ENCODE data around the gene KRT78. TPM values are rescaled to one million over a fixed set of nuclear protein-coding genes. Genes with fewer than 3 reads are reported as not detected.

Gene KRT78
- polyA plus RNA-seq, 4 donors = not detected

DNA sequence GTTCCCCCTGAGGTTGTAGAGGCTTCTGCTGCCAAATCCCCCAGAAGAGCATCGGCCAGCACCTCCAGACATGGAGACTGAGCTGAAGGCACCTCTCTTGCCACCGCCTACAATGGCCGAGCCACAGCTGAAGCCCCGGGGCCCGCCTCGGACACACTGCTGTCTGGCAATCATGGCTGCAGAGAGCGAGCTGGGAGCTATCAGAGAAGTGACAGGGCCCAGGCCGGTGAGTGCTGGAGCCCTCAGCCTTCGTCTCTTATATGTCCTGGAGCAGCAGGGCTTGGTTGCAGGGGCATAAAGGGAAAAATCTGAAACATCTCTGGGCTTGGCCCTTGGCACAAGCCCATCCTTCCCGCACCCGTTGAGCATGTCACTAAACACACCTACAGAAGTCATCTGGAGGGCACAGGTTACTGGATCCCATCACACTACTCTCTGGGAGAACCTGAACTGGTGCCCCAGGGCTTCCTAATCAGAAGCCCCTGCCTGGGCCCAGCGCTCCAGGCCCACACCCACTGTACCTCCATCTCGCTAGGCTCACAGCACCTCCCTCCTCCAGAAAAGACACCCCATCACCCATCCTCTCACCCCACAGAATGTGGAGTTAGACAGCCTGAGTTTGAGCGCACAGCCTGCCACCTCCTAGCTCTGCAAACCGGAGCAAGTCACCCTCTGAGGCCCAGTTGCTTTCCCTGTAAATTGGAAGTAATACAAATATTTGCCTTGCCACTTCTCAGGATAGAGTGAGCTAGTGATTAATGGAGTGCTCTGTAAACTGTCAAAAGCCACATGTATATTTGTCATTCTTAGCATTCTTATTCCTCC, 34.7 kb downstream of the KRT78 start, which contains the start of gene KRT4:
Gene KRT4 (minus strand): TSS at position 232 of the 825 bp plus-strand sequence. CDS start 58 bp downstream, at position 174.
- DNase-seq (ENCODE audit: low read depth in 4 of 4, low spot score in 3 of 4) = no peak

DNA sequence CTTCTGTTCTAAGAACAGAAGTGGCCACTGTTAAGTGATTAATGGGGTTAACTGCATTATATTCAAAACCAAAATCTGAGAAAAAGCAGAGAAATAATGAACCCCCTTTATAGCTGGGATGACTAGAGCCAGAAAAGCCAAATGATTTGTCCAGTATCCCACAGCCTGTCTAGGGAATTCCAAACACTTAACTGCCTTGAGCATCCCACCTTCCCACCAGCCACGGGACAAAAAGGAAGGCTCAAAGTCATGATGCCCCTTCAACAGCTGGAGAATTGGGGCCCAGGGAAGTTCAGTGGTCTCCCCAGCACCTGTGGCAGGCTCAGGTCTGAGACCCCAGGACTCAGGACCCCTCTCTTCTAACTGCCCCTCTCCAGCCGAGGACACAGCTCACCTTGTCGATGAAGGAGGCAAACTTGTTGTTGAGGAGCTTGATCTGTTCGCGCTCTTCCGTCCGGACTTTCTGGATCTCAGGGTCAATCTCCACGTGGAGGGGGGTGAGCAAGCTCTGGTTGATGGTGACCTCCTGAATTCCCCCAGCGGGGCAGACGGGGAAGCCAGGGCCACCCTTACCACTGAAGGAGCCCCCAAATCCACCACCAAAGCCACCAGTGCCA, 35.5 kb downstream of the KRT78 start:
- no peak for DNase-seq (ENCODE audit: low read depth in 4 of 4, low spot score in 3 of 4)

GRCh38 chr12:52812749-52813148, 36.0 kb downstream of the KRT78 start:
- DNase-seq (ENCODE audit: low read depth in 4 of 4, low spot score in 3 of 4) = no peak

- DNase-seq (ENCODE audit: low read depth in 4 of 4, low spot score in 3 of 4) = no peak
Observed at GRCh38 chr12:52812073-52812400, 36.8 kb downstream of the KRT78 start.

GRCh38 chr12:52811191-52812072, 37.4 kb downstream of the KRT78 start:
- DNase-seq (ENCODE audit: low read depth in 4 of 4, low spot score in 3 of 4) = no peak

DNA sequence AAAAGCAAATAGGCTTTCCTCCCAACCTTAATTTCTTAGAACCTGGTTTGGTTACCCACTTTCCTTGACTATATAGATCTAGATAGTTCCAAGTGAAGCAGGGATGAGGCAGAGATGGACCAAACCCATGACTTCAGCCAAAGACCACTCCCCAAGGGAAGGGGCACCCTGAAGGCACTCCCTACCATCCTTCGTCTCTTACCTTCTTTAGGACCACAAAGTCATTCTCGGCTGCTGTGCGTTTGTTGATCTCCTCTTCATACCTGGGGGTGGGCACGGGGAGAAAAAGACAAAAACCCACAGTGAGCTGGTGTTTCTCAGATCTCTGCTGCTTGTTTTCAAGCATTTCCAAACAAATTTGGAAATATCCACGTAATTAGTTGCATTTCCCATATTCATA, 38.2 kb downstream of the KRT78 start:
- DNase-seq (ENCODE audit: low read depth in 4 of 4, low spot score in 3 of 4) = no peak

GRCh38 chr12:52809166-52809565, 39.6 kb downstream of the KRT78 start:
- no peak for DNase-seq (ENCODE audit: low read depth in 4 of 4, low spot score in 3 of 4)

DNA sequence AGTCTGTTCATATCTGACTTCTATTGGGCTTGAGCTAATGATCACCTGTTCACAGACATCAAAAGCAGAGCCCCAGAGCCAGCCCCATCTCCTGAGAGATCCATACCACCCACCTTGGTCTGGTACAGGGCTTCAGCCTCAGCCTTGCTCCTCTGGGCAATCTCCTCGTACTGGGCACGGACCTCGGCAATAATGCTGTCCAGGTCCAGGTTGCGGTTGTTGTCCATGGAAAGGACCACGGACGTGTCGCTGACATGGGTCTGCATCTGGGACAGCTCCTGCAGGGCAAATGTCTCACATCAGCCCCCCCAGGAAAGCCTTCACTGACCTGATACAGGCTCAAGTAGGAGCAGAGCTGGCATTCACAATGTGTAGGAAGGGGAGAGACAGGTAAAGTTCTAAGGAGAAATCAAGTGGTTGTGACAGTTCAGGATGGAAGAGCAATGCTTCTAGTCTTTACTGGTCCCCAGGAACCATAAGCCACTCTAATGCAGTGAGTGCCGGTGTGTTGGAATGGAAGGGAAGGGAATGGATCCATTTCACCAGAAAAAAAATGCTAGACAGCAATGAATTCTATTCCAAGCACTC, 40.1 kb downstream of the KRT78 start:
- DNase-seq (ENCODE audit: low read depth in 4 of 4, low spot score in 3 of 4) = no peak

- no peak for DNase-seq (ENCODE audit: low read depth in 4 of 4, low spot score in 3 of 4)
Observed at GRCh38 chr12:52807544-52808470, 41.0 kb downstream of the KRT78 start.

DNA sequence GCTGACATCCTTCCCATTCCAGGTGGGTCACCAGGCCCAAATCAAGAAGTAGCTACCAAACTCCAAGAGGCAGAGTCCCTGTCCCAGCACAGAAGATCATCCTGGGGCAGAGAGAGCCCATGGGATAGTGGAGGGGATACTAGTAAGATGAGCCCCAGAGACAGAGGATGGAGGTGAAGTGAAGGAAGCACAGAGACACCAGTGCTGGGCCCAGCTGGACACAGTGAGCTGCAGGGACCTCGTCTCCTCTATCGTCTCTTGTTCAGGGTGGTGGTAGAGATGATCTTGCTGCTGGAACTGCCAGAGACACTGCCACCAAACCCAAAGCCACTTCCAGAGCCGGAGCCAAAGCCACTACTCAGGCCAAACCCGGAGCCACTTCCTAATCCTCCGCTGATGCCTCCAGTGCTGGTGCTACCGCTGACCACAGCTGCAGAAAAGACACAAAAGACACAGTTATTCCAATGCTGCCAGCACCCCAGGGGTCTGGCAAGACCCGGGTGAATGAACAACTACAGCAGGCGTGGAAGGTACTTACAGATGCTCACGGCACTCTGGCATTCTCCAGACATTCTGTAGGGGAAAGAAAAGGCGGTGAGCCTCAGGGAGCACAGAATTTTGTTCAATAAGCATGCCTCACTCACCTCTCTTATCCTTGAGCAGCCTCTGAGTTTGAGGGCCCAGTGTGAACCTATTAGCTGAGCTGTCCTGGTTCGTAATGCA, 41.8 kb downstream of the KRT78 start:
- DNase-seq (ENCODE audit: low read depth in 4 of 4, low spot score in 3 of 4) = no peak

GRCh38 chr12:52806169-52806811, 42.5 kb downstream of the KRT78 start:
- no peak for DNase-seq (ENCODE audit: low read depth in 4 of 4, low spot score in 3 of 4)

DNA sequence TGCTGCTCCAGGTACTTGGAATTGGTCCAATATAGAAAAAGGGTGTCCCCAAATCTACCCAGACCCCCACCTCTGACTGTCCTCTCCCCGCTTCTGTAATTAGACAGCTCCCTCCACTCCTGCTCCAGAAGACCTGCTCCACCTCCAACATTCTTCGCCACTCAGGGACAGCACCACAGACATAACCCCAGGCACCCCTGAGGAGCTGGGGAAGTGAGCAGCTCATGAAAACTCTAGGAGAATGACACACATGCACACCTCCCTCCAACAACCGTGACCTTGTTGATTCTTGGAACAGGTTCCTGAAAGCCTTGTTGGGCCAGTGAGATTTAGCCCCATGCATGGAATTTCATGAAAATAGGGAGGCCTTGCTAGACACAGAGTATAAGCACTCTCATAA, 43.1 kb downstream of the KRT78 start:
- DNase-seq (ENCODE audit: low read depth in 4 of 4, low spot score in 3 of 4) = no peak

GRCh38 chr12:52805000-52805399, 43.8 kb downstream of the KRT78 start:
- no peak for DNase-seq (ENCODE audit: low read depth in 4 of 4, low spot score in 3 of 4)

DNA sequence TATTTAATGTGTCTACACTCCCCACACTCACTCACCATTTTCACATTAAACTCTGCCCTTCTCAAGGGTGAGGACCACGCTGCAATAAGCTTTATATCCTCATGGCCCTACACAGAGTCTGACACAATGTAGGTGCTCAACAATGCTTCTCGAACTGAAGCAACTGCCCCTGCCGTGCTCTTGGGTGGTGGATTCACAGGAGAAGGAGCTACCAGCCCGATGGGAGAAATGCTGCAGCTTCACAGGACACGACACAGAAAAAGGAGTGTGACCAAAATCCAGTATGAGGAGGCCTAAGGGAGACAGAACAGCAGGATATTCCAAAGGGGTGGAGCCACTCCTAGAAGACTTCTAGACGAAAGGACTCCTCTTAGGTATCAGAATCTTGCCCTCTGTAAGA, 46.4 kb downstream of the KRT78 start:
- no peak for DNase-seq (ENCODE audit: low read depth in 4 of 4, low spot score in 3 of 4)

DNA sequence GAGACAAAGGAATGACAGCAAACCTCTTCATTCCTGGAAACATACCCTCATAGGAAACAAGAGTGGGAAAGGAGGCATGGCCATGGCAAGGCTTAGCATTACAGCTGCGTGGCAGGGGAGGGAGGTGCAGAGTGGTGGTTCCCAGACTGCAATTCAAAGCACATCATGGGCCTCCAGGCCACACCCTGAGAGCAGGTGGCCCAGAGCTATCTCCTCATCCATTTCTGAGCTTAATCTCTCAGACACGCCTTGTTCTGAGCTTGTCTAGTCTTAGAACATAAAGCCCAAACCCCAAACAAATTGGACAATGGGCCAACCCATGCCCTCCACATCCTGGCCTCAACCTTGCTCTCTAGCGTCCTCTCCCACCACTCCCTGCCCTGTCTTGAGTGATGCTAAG, 47.0 kb downstream of the KRT78 start:
- DNase-seq (ENCODE audit: low read depth in 4 of 4, low spot score in 3 of 4) = no peak

DNA sequence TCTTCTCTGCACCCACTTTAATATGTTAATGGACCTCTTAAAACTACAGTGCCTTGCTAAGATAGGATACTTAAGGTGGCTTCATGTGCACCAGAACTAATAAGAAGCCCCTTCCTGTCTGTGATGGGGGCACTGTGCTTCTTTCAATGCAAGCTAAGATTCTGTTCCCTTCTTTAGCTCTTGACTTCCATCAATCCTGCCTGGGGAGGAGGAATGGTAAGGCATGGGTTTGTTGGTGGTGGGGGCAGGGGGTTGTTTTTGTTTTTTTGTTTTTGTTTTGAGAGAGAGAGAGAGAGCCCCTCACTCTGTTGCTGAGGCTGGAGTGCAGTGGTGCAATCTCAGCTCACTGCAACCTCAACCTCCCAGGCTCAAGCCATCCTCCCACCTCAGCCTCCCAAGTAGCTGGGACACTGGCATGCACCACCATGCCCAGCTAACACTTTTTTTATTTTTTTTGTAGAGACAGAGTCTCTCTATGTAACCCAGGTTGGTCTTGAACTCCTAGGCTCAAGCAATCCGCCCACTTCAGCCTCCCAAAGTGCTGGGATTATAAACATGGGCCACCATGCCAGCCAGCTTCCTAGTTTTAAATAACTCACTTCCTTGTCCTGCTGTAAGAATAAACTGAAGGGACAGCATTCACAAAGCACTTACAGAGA, 48.4 kb downstream of the KRT78 start:
- no peak for DNase-seq (ENCODE audit: low read depth in 4 of 4, low spot score in 3 of 4)

- DNase-seq (ENCODE audit: low read depth in 4 of 4, low spot score in 3 of 4) = no peak
Observed at GRCh38 chr12:52799505-52800211, 49.1 kb downstream of the KRT78 start.

Data from left renal pelvis (tissue), 4 donors.